Germinal center (tissue), 1 donor: ENCODE data around the gene YEATS4.

Source experiments
- DNase-seq: peaks from one replicate; pipeline ENCODE4 v3.0.0; 2012; ENCODE audit warnings: mixed read lengths, low spot score

YEATS4 gene

DNA sequence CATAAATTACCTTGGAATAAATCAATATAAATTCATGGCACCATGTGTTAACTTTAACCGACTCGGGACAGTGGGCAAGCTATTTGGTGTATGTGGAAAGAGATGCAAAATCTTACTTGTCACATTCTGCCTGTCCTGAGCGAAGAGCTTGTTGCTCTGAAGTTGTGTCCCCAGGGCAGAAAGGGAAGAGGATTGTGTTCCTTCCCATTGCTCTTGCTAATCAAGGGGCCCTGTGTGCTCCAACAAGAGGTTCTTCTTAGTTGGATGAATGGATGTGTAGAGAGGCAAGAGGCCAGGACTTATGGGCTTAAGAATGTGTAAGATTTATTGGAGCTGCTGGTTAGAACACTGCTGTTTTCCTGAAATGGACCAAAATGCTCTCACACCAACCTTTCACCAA, 74.1 kb downstream of the YEATS4 start:
- no peak for DNase-seq

DNA sequence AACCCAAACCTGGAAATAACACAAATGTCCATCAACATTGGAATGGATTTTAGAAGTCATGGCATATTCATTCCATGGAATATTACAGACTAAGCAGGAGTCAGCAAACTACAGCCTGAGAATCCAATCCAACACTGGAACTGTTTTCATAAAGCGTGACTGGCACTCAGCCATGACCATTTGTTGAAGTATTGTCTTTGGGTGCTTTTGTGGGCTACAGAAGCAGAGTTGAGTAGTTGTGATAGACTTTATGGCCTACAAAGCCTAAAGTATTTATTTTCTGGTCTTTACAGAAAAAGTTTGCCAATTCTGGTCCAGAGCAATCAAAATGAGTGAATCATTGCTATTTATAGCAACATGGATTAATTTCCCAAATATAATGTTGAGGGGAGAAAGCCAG, 76.1 kb downstream of the YEATS4 start:
- no peak for DNase-seq

DNA sequence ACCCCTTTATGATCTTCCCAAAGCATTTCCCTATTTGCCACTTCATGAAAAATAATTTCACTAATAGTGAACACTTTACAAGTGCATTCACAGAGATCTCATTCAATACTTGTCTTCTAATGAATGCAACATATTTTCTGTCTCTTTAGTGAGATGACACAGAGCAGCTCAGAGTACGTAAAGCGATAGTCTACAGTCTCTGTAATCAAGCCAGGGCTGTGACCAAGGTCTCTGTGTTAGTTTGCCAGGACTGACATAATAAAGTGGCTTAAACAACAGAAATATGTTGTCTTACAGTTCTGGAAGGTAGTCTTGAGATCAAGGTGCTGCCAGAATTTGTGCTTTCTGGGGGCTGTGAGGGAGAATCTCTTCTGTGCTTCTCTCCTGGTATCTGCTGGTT, 77.5 kb downstream of the YEATS4 start:
- DNase-seq, result no peak

- DNase-seq, result no peak
Observed at GRCh38 chr12:69438539-69438938, 79.0 kb downstream of the YEATS4 start.

DNA sequence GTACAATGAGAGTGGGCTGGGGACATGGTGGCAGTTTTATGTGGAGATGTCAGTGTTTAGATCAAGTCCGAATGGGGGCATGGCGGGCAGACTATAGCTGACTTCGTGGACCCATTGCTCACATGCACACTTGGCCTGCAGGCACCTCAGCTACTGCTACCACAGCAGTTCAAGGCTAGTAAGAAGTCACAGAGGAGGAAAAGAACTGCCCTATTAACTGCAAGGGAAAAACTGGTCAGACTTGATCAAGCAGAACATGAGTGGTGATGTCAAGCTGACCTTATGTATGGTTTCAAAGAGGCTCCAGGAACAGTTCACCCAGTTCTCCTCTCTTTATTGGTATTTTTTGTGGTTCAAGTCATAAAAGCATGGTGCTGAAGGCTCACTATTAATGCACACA, 80.5 kb downstream of the YEATS4 start:
- DNase-seq, result no peak
